Caki2 (cell line): ENCODE measurements around the gene CTSS. TPM values are rescaled to one million over a fixed set of nuclear protein-coding genes. Genes with fewer than 3 reads are reported as not detected.
"Not testable (repeated sequence)": the region's sequence is repeated elsewhere in the genome, so short reads cannot be mapped to it uniquely, and the experiment has no call there.

Experiments
- DNase-seq: peaks from one replicate; pipeline ENCODE4 v3.0.0-alpha.2; 2015; ENCODE audit warnings: low read depth
- in situ Hi-C: cut with HindIII; loops from 2 replicates; pipeline ENCODE4 v1.10.0; 2016; ENCODE audit warnings: low sequenced_read_pairs, low pct_unique_long_range_greater_than_20kb, mixed read lengths
- total RNA-seq: library from RNA; depleted of rRNA; stranded (reverse); fragments of >200 nt; shearing (Covaris generic); gene quantifications from 2 replicates; pipeline ENCODE4 v1.2.3, GENCODE V29; 2014; ENCODE audit warnings: low replicate concordance; rRNA removed

CTSS gene
- total RNA-seq, 1 experiment from 2014 or later = 2.9 TPM

GRCh38 chr1:150720703-150721102, 44.9 kb downstream of the CTSS start, which contains the start of gene HORMAD1:
TSS of gene HORMAD1 (minus strand) at chr1:150720895. CDS start at chr1:150719505, 1,390 bp downstream.
- in situ Hi-C loops = no loop called here
- no peak for DNase-seq

GRCh38 chr1:150720098-150720497, 45.5 kb downstream of the CTSS start:
- in situ Hi-C loops = no loop called here
- no peak for DNase-seq

GRCh38 chr1:150718225-150718891, 47.2 kb downstream of the CTSS start:
- no peak for DNase-seq
- in situ Hi-C loops = no loop called here

- DNase-seq, in situ Hi-C loops: not testable (repeated sequence)
Observed at GRCh38 chr1:150709031-150709430, 56.5 kb downstream of the CTSS start.

- DNase-seq = no peak
- in situ Hi-C loops = no loop called here
Observed at GRCh38 chr1:150708595-150708994, 57.0 kb downstream of the CTSS start.

- no peak for DNase-seq
- in situ Hi-C loops = no loop called here
Observed at GRCh38 chr1:150706091-150706490, 59.5 kb downstream of the CTSS start.

GRCh38 chr1:150703427-150703826, 62.2 kb downstream of the CTSS start:
- no peak for DNase-seq
- in situ Hi-C loops = no loop called here

- in situ Hi-C loops = no loop called here
- DNase-seq = peak; percentile 100
Observed at GRCh38 chr1:150696995-150697927, 68.3 kb downstream of the CTSS start, which contains the start of gene GOLPH3L. TSS of gene GOLPH3L (minus strand) at chr1:150697154. CDS start at chr1:150694838, 2,316 bp downstream.

- no peak for DNase-seq
- in situ Hi-C loops = no loop called here
Observed at GRCh38 chr1:150696590-150696989, 69.0 kb downstream of the CTSS start.

GRCh38 chr1:150696162-150696561, 69.4 kb downstream of the CTSS start:
- in situ Hi-C loops = no loop called here
- DNase-seq = no peak

- in situ Hi-C loops = no loop called here
Observed at GRCh38 chr1:150695561-150695960, 70.0 kb downstream of the CTSS start.

GRCh38 chr1:150692720-150693119, 72.9 kb downstream of the CTSS start:
- DNase-seq = no peak
- in situ Hi-C loops = no loop called here

More at GRCh38 chr1:150695561-150695960, 70.0 kb downstream of the CTSS start:
- no peak for DNase-seq

GRCh38 chr1:150688763-150689162, 76.8 kb downstream of the CTSS start:
- no peak for DNase-seq
- in situ Hi-C loops = no loop called here

- in situ Hi-C loops = no loop called here
- DNase-seq = no peak
Observed at GRCh38 chr1:150686275-150686674, 79.3 kb downstream of the CTSS start.

GRCh38 chr1:150683914-150684313, 81.7 kb downstream of the CTSS start:
- in situ Hi-C loops = no loop called here
- DNase-seq = no peak

Other genes starting within 250 kb of the CTSS start
- gene ADAMTSL4, start 216.4 kb downstream of the CTSS start, total RNA-seq = 1.6 and 2.7 TPM in 2 replicates
- 81.5 and 83.4 TPM in 2 replicates for gene MCL1, start 186.2 kb downstream of the CTSS start, total RNA-seq
- 111 and 143 TPM in 2 replicates for gene ENSA, start 136.2 kb downstream of the CTSS start, total RNA-seq
- 14.7 and 33.7 TPM in 2 replicates for gene GOLPH3L, start 68.6 kb downstream of the CTSS start, total RNA-seq
- not detected in 2 replicates for gene HORMAD1, start 44.9 kb downstream of the CTSS start, total RNA-seq
- not detected in 2 replicates for gene CTSK, start 42.5 kb upstream of the CTSS start, total RNA-seq
- 5.8 and 8.5 TPM in 2 replicates for gene ARNT, start 110.8 kb upstream of the CTSS start, total RNA-seq
- not detected in 2 replicates for gene CTXND2, start 121.4 kb upstream of the CTSS start, total RNA-seq
- 29.2 and 31.7 TPM in 2 replicates for gene SETDB1, start 160.6 kb upstream of the CTSS start, total RNA-seq
- 41.8 and 63.4 TPM in 2 replicates for gene CERS2, start 209.1 kb upstream of the CTSS start, total RNA-seq
- 1.2 and 1.3 TPM in 2 replicates for gene ANXA9, start 216.5 kb upstream of the CTSS start, total RNA-seq
- 8.4 and 11.9 TPM in 2 replicates for gene MINDY1, start 241.1 kb upstream of the CTSS start, total RNA-seq
- gene PRUNE1, start 242.7 kb upstream of the CTSS start, total RNA-seq = 6.9 and 14.4 TPM in 2 replicates